ENCODE measurements around the gene CYP1A2. TPM values are rescaled to one million over a fixed set of nuclear protein-coding genes. Genes with fewer than 3 reads are reported as not detected.
"Not testable (repeated sequence)": the region's sequence is repeated elsewhere in the genome, so short reads cannot be mapped to it uniquely, and the experiment has no call there.

The CYP1A2 gene
- total RNA-seq, 1 donor from 2014 or later: not detected

GRCh38 chr15:74725225-74725774, 23.3 kb upstream of the CYP1A2 start, which contains the start of gene CYP1A1:
CYP1A1 (minus strand) TSS chr15:74725528; CDS start chr15:74723097, 2,431 bp downstream.
- peaks cover 10% of the 10 kb centered on the region for H3K27me3 ChIP-seq (ENCODE audit: low read depth)
- peak; percentile 79 to 87 for ATAC-seq
- TF ChIP-seq CTCF (IDR thresholded peaks at IDR 0.05): no peak
- H3K27ac ChIP-seq: peak within 1 kb of the TSS; percentile 75
- H3K4me1 ChIP-seq: peaks cover 17% of the 10 kb centered on the region
- no peaks in the 10 kb centered on the region for H3K36me3 ChIP-seq
- no peaks in the 10 kb centered on the region for H3K9me3 ChIP-seq
- H3K4me3 ChIP-seq: peak within 1 kb of the TSS; percentile 75
- intact Hi-C loops (cut with DNase I): no loop called here
- DNase-seq: peak; percentile 67

GRCh38 chr15:74725845-74726773, 22.5 kb upstream of the CYP1A2 start:
- peak; percentile 74 for DNase-seq
- H3K36me3 ChIP-seq: no peaks in the 10 kb centered on the region
- intact Hi-C loops (cut with DNase I): no loop called here
- H3K9me3 ChIP-seq: no peaks in the 10 kb centered on the region
- peak overlapping the region; percentile 75 for H3K27ac ChIP-seq
- peaks cover 10% of the 10 kb centered on the region for H3K27me3 ChIP-seq (ENCODE audit: low read depth)
- H3K4me3 ChIP-seq: peak overlapping the region; percentile 75
- peak; percentile 75 to 79 for ATAC-seq
- TF ChIP-seq CTCF (IDR thresholded peaks at IDR 0.05): no peak
- H3K4me1 ChIP-seq: peaks cover 17% of the 10 kb centered on the region

- ATAC-seq: no peak
- peaks cover 17% of the 10 kb centered on the region for H3K4me1 ChIP-seq
- peak overlapping the region; percentile 75 for H3K27ac ChIP-seq
- no peak for TF ChIP-seq CTCF (IDR thresholded peaks at IDR 0.05)
- H3K27me3 ChIP-seq (ENCODE audit: low read depth): peaks cover 10% of the 10 kb centered on the region
- H3K4me3 ChIP-seq: peak overlapping the region; percentile 75
- no peaks in the 10 kb centered on the region for H3K36me3 ChIP-seq
- no peaks in the 10 kb centered on the region for H3K9me3 ChIP-seq
- intact Hi-C loops (cut with DNase I): no loop called here
- DNase-seq: no peak
Observed at GRCh38 chr15:74726774-74727164, 21.9 kb upstream of the CYP1A2 start.

- no peak for TF ChIP-seq CTCF (IDR thresholded peaks at IDR 0.05)
- no peak overlapping the region for H3K27ac ChIP-seq
- H3K27me3 ChIP-seq (ENCODE audit: low read depth): peaks cover 12% of the 10 kb centered on the region
- H3K36me3 ChIP-seq: no peaks in the 10 kb centered on the region
- peaks cover 17% of the 10 kb centered on the region for H3K4me1 ChIP-seq
- H3K4me3 ChIP-seq: no peak overlapping the region
- no peak for DNase-seq
- no peak for ATAC-seq
- intact Hi-C loops (cut with DNase I): no loop called here
- no peaks in the 10 kb centered on the region for H3K9me3 ChIP-seq
Observed at GRCh38 chr15:74727727-74728126, 20.9 kb upstream of the CYP1A2 start.

GRCh38 chr15:74728699-74729098, 19.9 kb upstream of the CYP1A2 start:
- intact Hi-C loops (cut with DNase I); H3K4me3 ChIP-seq; H3K27ac ChIP-seq; H3K9me3 ChIP-seq; H3K36me3 ChIP-seq; DNase-seq; ATAC-seq: not testable (repeated sequence)
- peaks cover 17% of the 10 kb centered on the region for H3K4me1 ChIP-seq
- peaks cover 15% of the 10 kb centered on the region for H3K27me3 ChIP-seq (ENCODE audit: low read depth)

- H3K4me1 ChIP-seq: peaks cover 17% of the 10 kb centered on the region
- H3K27ac ChIP-seq; intact Hi-C loops (cut with DNase I); ATAC-seq; H3K9me3 ChIP-seq; H3K36me3 ChIP-seq; H3K4me3 ChIP-seq; DNase-seq: not testable (repeated sequence)
- H3K27me3 ChIP-seq (ENCODE audit: low read depth): peaks cover 15% of the 10 kb centered on the region
Observed at GRCh38 chr15:74729372-74729771, 19.3 kb upstream of the CYP1A2 start.
